A673 (cell line): ENCODE results near the gene JAG1. TPM values are rescaled to one million over a fixed set of nuclear protein-coding genes. Genes with fewer than 3 reads are reported as not detected.

Source experiments
- BruUV-seq: library from RNA; stranded (reverse); fragments of 400-500 nt; replicated peaks from 2 replicates; lab custom pipeline; 2021; lab: Mats Ljungman, UMichigan
- CTCF ChIA-PET: fragments of 300-600 bp; sonication (Branson Sonifier 250); formaldehyde crosslinking; loops from one replicate; lab custom pipeline; 2022; ENCODE audit warnings: antibody characterized with exemption; lab: Charles Lee
- POLR2A ChIA-PET: fragments of 300-600 bp; sonication (Branson Sonifier 250); formaldehyde crosslinking; loops from one replicate; lab custom pipeline; 2022; ENCODE audit warnings: antibody characterized with exemption; ENCODE audit not compliant: low non-redundant PET; lab: Charles Lee
- DNase-seq: peaks from one replicate; pipeline ENCODE4 v3.0.0-alpha.2; 2015; ENCODE audit warnings: low spot score
- H3K27ac ChIP-seq: fragments of 200-600 bp; sonication (generic); 2 replicates; pipeline ENCODE4 v1.5.1; 2016; ENCODE audit warnings: mixed run types, low read depth, mild to moderate bottlenecking, mixed read lengths, antibody characterized with exemption, low read length; ENCODE audit not compliant: poor library complexity, severe bottlenecking
- H3K27me3 ChIP-seq: fragments of 200-600 bp; sonication (generic); replicated peaks from 2 replicates; pipeline ENCODE4 v1.6.1; 2017; ENCODE audit warnings: mixed run types, low read depth, mild to moderate bottlenecking, mixed read lengths, antibody characterized with exemption, low read length; ENCODE audit not compliant: insufficient read depth, poor library complexity
- H3K36me3 ChIP-seq: fragments of 200-600 bp; sonication (generic); 2 replicates; pipeline ENCODE4 v1.6.1; 2016; ENCODE audit warnings: mixed run types, mild to moderate bottlenecking, mixed read lengths, antibody characterized with exemption, low read length; ENCODE audit not compliant: insufficient read depth, poor library complexity, severe bottlenecking
- H3K4me1 ChIP-seq: fragments of 200-600 bp; sonication (generic); 2 replicates; pipeline ENCODE4 v1.6.1; 2017; ENCODE audit warnings: mixed run types, mild to moderate bottlenecking, mixed read lengths, antibody characterized with exemption, low read length; ENCODE audit not compliant: insufficient read depth, poor library complexity, severe bottlenecking
- H3K4me3 ChIP-seq: fragments of 200-600 bp; sonication (generic); 2 replicates; pipeline ENCODE4 v1.5.1; 2016; ENCODE audit warnings: low read depth, mixed run types, mild to moderate bottlenecking, mixed read lengths, low read length; ENCODE audit not compliant: poor library complexity, severe bottlenecking
- H3K9me3 ChIP-seq: fragments of 200-600 bp; sonication (generic); 2 replicates; pipeline ENCODE4 v1.6.1; 2016; ENCODE audit warnings: mixed run types, low read depth, mild to moderate bottlenecking, mixed read lengths, antibody characterized with exemption, low read length; ENCODE audit not compliant: poor library complexity, severe bottlenecking
- CTCF ChIP-seq: fragments of 300-800, 200-600 bp; sonication (generic); conservative IDR thresholded peaks from 2 replicates; pipeline ENCODE4 v1.5.1; 2017; ENCODE audit warnings: low read depth, mild to moderate bottlenecking, antibody characterized with exemption, low read length, moderate library complexity, mixed read lengths
- EZH2 ChIP-seq: fragments of 200-600 bp; sonication (generic); IDR thresholded peaks from 2 replicates; pipeline ENCODE4 v1.6.1; 2017; ENCODE audit warnings: borderline replicate concordance, low read depth, mild to moderate bottlenecking, mixed read lengths, antibody characterized with exemption, low read length; ENCODE audit not compliant: poor library complexity, severe bottlenecking
- intact Hi-C: fragments of 100-400 bp; cut with micrococcal nuclease; formaldehyde crosslinking; loops from one replicate; pipeline ENCODE4 v1.10.0; 2022; ENCODE audit not compliant: unreplicated experiment
- total RNA-seq: library from RNA; stranded (reverse); gene quantifications from 2 replicates; pipeline ENCODE4 v1.2.3, GENCODE V29; 2021

The JAG1 gene
- total RNA-seq, 1 experiment from 2014 or later = 57.5 TPM

- DNase-seq = no peak
- no TSS peak for BruUV-seq
- ChIA-PET CTCF (no interaction called here), POLR2A (no interaction called here)
- H3K27ac ChIP-seq = no peak overlapping the region
- H3K36me3 ChIP-seq = peaks cover 89% of the 10 kb centered on the region
- intact Hi-C loops = no loop called here
- peaks cover 15% of the 10 kb centered on the region for H3K4me1 ChIP-seq
- no peaks in the 10 kb centered on the region for H3K27me3 ChIP-seq
- H3K4me3 ChIP-seq = no peak overlapping the region
- H3K9me3 ChIP-seq = no peaks in the 10 kb centered on the region
- TF ChIP-seq EZH2 (no peak), CTCF (no peak)
These were observed 30.8 kb downstream of the JAG1 start for GRCh38 chr20:10642856-10643559.

GRCh38 chr20:10641893-10642292 lies 31.9 kb downstream of the JAG1 start:
- POLR2A ChIA-PET = no interaction called here
- Histone ChIP-seq H3K4me1 (peaks cover 26% of the 10 kb centered on the region), H3K27me3 (no peaks in the 10 kb centered on the region), H3K9me3 (no peaks in the 10 kb centered on the region), H3K27ac (no peak overlapping the region), H3K4me3 (no peak overlapping the region), H3K36me3 (peaks cover 78% of the 10 kb centered on the region)
- CTCF ChIA-PET = no interaction called here
- BruUV-seq = no TSS peak
- intact Hi-C loops = no loop called here
- no peak for TF ChIP-seq CTCF
- DNase-seq = no peak

- intact Hi-C loops = no loop called here
- ChIA-PET CTCF (no interaction called here), POLR2A (no interaction called here)
- DNase-seq = no peak
- Histone ChIP-seq H3K27me3 (no peaks in the 10 kb centered on the region), H3K4me3 (no peak overlapping the region), H3K36me3 (peaks cover 75% of the 10 kb centered on the region), H3K4me1 (peaks cover 30% of the 10 kb centered on the region), H3K9me3 (no peaks in the 10 kb centered on the region), H3K27ac (no peak overlapping the region)
- TF ChIP-seq EZH2 (no peak), CTCF (no peak)
- BruUV-seq = no TSS peak
These were observed 32.3 kb downstream of the JAG1 start for GRCh38 chr20:10641467-10641866.
